GM18873 (cell line): ENCODE measurements around the gene NEU2.

Experiments
- ATAC-seq: cut with Tn5 transposase; IDR thresholded peaks from one replicate; pipeline ENCODE4 v1.9.1; 2021; ENCODE audit warnings: mild to moderate bottlenecking, moderate library complexity, moderate number of reproducible peaks; ENCODE audit not compliant: unreplicated experiment, low FRiP score

The NEU2 gene

GRCh38 chr2:233032551-233033320 is at the start of gene NEU2:
NEU2 (plus strand) TSS chr2:233032672; CDS start chr2:233032672, 0 bp downstream.
- no peak for ATAC-seq

GRCh38 chr2:232982926-232983668 is 49.4 kb upstream of the NEU2 start:
- no peak for ATAC-seq

- ATAC-seq: no peak
These were observed 48.8 kb upstream of the NEU2 start for GRCh38 chr2:232983669-232984140.

GRCh38 chr2:232984451-232985207 is 47.8 kb upstream of the NEU2 start:
- no peak for ATAC-seq

- ATAC-seq: no peak
These were observed 46.3 kb upstream of the NEU2 start for GRCh38 chr2:232986155-232986554.

DNA sequence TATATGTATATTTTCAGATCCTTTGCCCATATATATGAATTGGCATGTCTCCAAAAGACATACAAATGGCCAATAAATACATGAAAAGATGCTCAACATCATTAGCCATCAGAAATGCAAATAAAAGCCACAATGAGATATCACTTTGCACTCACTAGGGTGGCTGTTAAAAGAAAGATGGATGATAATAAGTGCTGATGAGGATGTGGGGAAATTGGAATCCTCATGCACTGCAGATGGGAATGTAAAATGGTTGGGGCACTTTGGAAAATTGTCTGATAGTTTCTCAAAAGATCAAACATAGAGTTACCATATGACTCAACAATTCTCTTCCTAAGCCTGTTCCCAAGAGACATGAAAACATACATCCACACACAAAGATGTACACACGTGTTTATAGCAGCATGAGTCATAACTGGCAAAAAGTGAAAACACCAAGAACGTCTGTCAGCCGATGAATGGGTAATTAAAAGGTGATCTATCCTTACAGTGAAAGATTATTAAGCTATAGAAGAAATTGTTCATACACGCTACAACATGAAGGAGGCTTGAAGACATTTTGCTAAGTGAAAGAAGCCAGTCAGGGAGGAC is 39.1 kb upstream of the NEU2 start:
- no peak for ATAC-seq

DNA sequence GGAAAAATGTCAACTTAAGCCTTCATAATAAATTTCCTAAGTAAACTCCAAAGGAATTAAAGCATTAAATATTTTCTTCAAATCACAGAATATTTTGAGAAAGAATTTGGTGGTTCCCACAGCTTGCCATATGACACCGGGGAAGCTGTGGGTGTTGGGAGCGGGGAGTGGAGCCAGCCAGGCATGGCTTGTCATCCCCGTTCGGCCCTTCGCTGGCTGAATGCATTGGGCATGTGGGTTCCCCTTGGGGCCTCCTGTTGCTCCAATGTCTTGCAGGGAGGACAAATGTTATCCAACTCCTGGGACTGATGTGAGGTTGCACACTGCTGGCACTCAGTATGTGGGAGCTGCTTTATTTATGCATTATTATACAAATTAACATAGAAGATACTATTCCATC is 38.0 kb upstream of the NEU2 start:
- no peak for ATAC-seq

GRCh38 chr2:232997749-232998665 is 34.5 kb upstream of the NEU2 start:
- ATAC-seq: no peak

GRCh38 chr2:232998666-232998985 is 33.8 kb upstream of the NEU2 start:
- ATAC-seq: no peak

- no peak for ATAC-seq
These were observed 33.1 kb upstream of the NEU2 start for GRCh38 chr2:232999354-232999753.

DNA sequence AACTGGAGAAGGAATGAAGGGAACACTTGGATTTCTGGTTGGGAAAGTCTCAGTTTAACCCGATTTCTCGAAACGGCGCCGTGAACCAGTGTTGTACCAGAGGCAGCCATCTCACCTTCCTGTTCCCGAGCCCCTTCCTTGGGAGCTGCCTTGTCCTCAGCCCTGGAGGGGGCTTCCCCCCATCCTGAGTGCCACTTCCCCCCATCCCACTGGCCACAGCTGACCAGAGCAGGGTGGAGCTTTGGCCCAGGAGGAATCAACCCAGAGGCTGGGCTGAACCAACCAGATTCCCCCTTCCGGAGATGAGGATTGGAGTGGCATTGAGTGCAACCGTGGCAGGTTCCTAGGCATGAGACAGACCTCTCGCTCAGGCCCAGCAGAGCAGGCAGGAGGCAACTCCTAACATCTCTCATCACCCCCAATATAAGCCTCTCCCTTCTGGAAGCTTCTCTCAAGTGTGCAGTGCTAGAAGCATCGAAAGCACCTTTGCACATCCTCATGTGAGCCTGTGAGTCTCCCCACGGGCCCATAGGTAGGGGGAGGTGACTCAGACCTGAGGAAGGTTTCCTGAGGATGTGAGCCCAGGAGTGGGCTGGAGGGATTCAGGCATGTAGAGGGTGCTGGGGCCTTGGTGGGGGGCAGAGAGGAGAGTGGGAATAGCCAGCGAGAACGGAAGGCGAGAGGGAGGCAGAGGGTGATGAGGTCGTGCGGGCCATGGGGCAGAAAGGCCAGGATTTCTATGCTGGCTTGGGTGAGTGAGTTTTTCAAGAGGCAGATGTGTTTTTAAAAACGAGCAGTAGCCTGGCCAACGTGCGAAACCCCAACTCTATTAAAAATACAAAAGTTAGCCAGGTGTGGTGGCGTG is 31.4 kb upstream of the NEU2 start:
- ATAC-seq: no peak

GRCh38 chr2:233002829-233003657 is 29.4 kb upstream of the NEU2 start:
- ATAC-seq: no peak

DNA sequence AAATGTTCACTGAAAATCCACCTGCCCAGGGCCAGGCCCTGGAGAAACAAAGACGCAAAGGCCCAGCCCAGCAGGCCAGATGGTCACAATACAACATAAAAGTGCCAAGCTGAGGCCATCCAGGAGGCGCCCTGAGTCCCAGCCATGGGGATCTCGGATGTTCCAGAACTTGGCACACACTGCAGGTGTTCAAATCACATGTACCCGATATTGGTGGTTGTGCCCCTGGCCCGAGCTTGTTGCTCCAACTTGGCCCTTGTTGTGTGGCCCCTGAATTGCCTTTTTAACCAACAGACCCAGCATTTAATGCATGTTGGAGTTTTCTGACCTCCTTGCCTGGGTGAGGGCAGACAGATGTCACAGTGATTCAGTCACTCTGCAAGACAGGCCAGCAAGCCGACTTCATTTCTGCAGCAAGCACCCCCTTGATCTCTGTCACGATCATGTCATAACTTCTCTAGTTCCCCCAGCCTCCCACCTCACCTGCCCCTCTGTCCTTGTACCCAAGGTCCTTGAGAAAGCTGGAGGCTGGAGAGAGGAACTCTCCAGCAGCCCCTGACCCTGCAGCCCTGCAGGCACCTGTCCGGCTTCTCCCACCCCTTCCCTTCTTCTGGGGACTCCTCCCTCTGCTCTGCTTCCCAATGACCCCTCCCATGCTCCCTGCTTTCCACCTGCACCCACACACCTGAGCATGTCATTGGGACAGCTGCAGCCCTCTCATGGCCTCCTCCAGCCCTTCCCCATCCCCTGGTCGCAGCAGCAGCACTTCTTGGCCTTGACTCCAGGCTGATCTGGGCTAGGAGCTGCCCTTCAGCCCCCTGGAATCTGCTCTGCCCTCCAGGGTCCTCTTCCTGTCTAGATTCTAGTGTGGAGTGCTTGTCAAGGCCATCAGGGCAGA is 28.6 kb upstream of the NEU2 start:
- no peak for ATAC-seq

DNA sequence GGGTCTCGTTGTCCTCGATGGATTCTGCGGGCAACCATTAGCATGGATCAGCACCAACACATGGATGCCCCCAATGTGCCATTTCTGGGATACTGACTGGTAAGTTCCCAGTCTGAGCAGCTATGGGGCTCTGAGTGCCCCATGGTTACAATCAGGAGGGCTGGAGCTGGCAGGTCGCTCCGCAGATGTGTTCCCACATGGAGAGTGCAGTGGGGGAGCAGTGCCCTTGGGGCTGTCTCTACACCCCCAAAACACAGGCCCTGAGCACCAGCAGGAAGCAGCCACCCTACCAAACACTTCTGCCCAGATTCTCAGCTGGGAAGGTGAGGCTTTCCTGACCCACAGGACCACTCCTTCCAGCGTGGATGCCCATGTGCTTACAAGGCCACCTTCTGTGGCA is 27.4 kb upstream of the NEU2 start:
- no peak for ATAC-seq

- ATAC-seq: no peak
These were observed 25.8 kb upstream of the NEU2 start for GRCh38 chr2:233006648-233007047.

- no peak for ATAC-seq
These were observed 25.2 kb upstream of the NEU2 start for GRCh38 chr2:233007270-233007669.

- no peak for ATAC-seq
These were observed 24.7 kb upstream of the NEU2 start for GRCh38 chr2:233007739-233008138.
